ENCODE data around the gene EHBP1L1. TPM values are rescaled to one million over a fixed set of nuclear protein-coding genes. Genes with fewer than 3 reads are reported as not detected.
A peak's percentile ranks its signal among the peaks of the same experiment; 100 is the strongest.

Gene EHBP1L1
- total and polyA plus RNA-seq, 2 of the 8 experiments (the other 6 are each of a cell fraction or from before 2014, with no cell fraction given): 4.3 to 6.6 TPM

DNA sequence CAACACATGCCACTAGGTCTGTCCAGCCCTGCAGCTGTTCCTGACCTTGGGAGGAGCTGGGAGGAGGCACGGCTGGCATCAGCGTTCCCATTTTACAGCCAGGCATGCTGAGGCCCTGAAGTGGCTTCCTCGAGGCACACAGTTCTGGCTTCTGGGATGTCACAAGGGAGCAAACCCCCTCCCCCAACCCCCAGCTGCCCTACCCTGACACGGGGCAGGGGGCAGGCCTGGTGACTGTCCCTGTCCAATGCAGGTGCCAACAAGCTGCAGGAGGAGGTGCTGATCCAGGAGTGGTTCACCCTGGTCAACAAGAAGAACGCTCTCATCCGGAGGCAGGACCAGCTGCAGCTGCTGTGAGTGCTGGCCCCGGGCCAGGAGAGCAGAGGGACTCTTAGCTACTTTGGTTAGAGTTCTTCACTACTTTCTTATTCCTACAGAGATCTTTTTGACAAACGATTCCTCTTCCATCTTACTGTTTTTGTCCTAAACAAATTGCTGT is 14.4 kb downstream of the EHBP1L1 start:
- H3K23me2 ChIP-seq (ENCODE audit: low read depth, low read length): peaks cover 9% of the 10 kb centered on the region; the same call in 1 of the 2 replicates
- 92% methylated on average over 7 of the region's 8 CpGs; no CpG with 5 or more reads in 1 of the 2 experiments for WGBS, 2 experiments (ENCODE audit: extremely low coverage in 1 of 2, insufficient coverage in 1 of 2, insufficient read length in 1 of 2, insufficient replicate concordance in 2 of 2, low coverage in 1 of 2, low lambda C conversion rate in 2 of 2, missing lambda C conversion rate in 1 of 2)
- no peak for FAIRE-seq
- DNase-seq (ENCODE audit: low read depth in 1 of 2, low spot score in 2 of 2): no peak
- H3K9ac ChIP-seq (replicated peaks in 1 of 4; ENCODE audit: extremely low read depth in 1 of 4, low read depth in 3 of 4, low read length in 3 of 4): no peak overlapping the region
- H3K79me1 ChIP-seq (ENCODE audit: low read depth, low read length): no peaks in the 10 kb centered on the region
- no peak overlapping the region for H3K4ac ChIP-seq (replicated peaks; ENCODE audit: insufficient read length, low read depth, low read length)
- H3K14ac ChIP-seq (ENCODE audit: insufficient read length): no peak overlapping the region
- no peak overlapping the region for H2BK12ac ChIP-seq (ENCODE audit: low read depth, low read length)
- no peak overlapping the region for H3K4me2 ChIP-seq (ENCODE audit: insufficient read depth in 1 of 2, low read depth in 2 of 2, low read length in 2 of 2)
- no peak overlapping the region for H3K4me3 ChIP-seq (ENCODE audit: extremely low read depth in 1 of 4, insufficient read depth in 2 of 4, low read depth in 3 of 4, low read length in 4 of 4)
- ChIA-PET POLR2A (ENCODE audit: partially characterized antibody) (interaction anchor here (1.0 to 6.8 kb wide), 6 partner anchors 10 to 130 kb away, joined by 3 to 41 read pairs (median 16); partner anchors contain the start of genes EHBP1L1, FAM89B, MAP3K11 and PCNX3), CTCF (ENCODE audit: partially characterized antibody) (interaction anchor here (0.5 to 14.5 kb wide), 14 partner anchors 12 to 261 kb away, joined by 3 to 227 read pairs (median 5); partner anchors contain the start of genes EHBP1L1, FAM89B, MAP3K11 and PCNX3)
- H2BK20ac ChIP-seq (ENCODE audit: low read length): no peak overlapping the region
- no peak overlapping the region for H2AFZ ChIP-seq (ENCODE audit: low read length)
- H4K91ac ChIP-seq (replicated peaks; ENCODE audit: insufficient read length, low read length): no peak overlapping the region
- H3K9me3 ChIP-seq (ENCODE audit: insufficient read depth in 2 of 2, low read depth in 1 of 2, low read length in 1 of 2): no peaks in the 10 kb centered on the region
- no peak overlapping the region for H4K5ac ChIP-seq (ENCODE audit: insufficient read length, low read depth, low read length)
- H3K79me2 ChIP-seq (ENCODE audit: control insufficient read depth in 1 of 2, insufficient read depth in 2 of 2, low read length in 2 of 2): no peaks in the 10 kb centered on the region
- H2AK5ac ChIP-seq (ENCODE audit: low read depth, low read length): no peak overlapping the region
- no peak overlapping the region for H2BK120ac ChIP-seq (replicated peaks; ENCODE audit: low read depth, low read length)
- H3K18ac ChIP-seq (ENCODE audit: extremely low read depth, low read length): no peak overlapping the region
- H3K27ac ChIP-seq (ENCODE audit: low read depth, low read length): no peak overlapping the region
- H2BK5ac ChIP-seq (ENCODE audit: low read depth, low read length): no peak overlapping the region
- no peaks in the 10 kb centered on the region for H3K36me3 ChIP-seq (ENCODE audit: control insufficient read depth in 2 of 4, insufficient read depth in 4 of 4, low read length in 3 of 4)
- peaks cover 2% of the 10 kb centered on the region in 2 experiments for H4K20me1 ChIP-seq (replicated peaks in 1 of 2; ENCODE audit: control insufficient read depth in 1 of 2, insufficient read depth in 2 of 2, low read length in 2 of 2)
- peak overlapping the region; percentile 46; the same call in 1 of the 2 replicates for H2BK15ac ChIP-seq (ENCODE audit: low read length)
- no peak overlapping the region for H3K56ac ChIP-seq (replicated peaks; ENCODE audit: insufficient read length, low read depth, low read length)
- no peak overlapping the region for H3K23ac ChIP-seq (ENCODE audit: insufficient read length)
- peaks cover 3 to 22% (median 10%) of the 10 kb centered on the region in 4 experiments for H3K4me1 ChIP-seq (replicated peaks in 1 of 4; ENCODE audit: control insufficient read depth in 3 of 4, insufficient read depth in 4 of 4, low read length in 3 of 4)
- H4K8ac ChIP-seq (ENCODE audit: extremely low read depth, insufficient read depth, low read length): peak overlapping the region; percentile 69; the same call in 1 of the 2 replicates
- H3K27me3 ChIP-seq (replicated peaks in 1 of 4; ENCODE audit: control insufficient read depth in 3 of 4, extremely low read depth in 1 of 4, insufficient read depth in 3 of 4, low read length in 3 of 4): peaks cover 13 to 41% (median 34%) of the 10 kb centered on the region in 4 experiments
- TF ChIP-seq GABPA (IDR thresholded peaks at IDR 0.05; ENCODE audit: borderline replicate concordance, insufficient read depth, low read length) (no peak), GTF2F1 (IDR thresholded peaks at IDR 0.05; ENCODE audit: borderline replicate concordance, low read depth, low read length) (no peak), ATF2 (IDR thresholded peaks at IDR 0.05; ENCODE audit: low read length) (no peak), JUN (IDR thresholded peaks at IDR 0.05; ENCODE audit: low read depth, low read length) (no peak), ASH2L (IDR thresholded peaks at IDR 0.05; ENCODE audit: low read length) (no peak), SIX5 (IDR thresholded peaks at IDR 0.05; ENCODE audit: low read depth, low read length) (no peak), KDM1A (IDR thresholded peaks at IDR 0.05; ENCODE audit: borderline replicate concordance, low read length) (no peak), PHF8 (conservative IDR thresholded peaks at IDR 0.05; ENCODE audit: low read depth, low read length) (no peak), HDAC2 (IDR thresholded peaks at IDR 0.05; ENCODE audit: borderline replicate concordance in 1 of 2, low read depth in 2 of 2, low read length in 2 of 2) (no peak)
